CD4-positive, alpha-beta T cell treated with Interleukin-12 subunit alpha and Interleukin-12 subunit beta, for 1 hour (primary cell): ENCODE measurements around the gene SH3PXD2B.

Experiments
- DNase-seq: peaks from one replicate; pipeline ENCODE4 v3.0.0-alpha.2; 2020

The SH3PXD2B gene

GRCh38 chr5:172452398-172453205, 1.7 kb downstream of the SH3PXD2B start:
- no peak for DNase-seq

DNA sequence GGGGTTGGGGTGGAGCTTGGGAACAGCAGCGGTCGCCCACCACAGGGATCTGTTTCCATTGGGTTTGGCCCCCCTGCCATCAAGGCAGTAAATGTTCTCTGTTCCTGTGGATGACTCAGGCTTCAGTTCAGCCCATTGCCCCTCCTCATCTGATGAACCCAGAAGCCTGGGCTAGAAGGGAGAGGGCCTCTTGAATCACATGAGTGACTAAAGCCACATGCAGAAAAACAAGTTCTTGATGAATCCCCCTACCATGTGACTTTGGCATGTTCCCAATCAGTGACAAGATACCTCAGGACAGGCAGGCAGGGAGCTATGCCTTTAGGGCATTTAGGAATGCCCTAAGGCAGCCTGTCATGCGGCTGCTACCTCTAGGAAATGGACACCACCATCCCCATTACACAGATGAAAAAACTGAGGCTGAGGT, 2.5 kb downstream of the SH3PXD2B start:
- DNase-seq: no peak

- DNase-seq: peak; percentile 39
These were observed 3.2 kb downstream of the SH3PXD2B start for GRCh38 chr5:172450861-172451695.

DNA sequence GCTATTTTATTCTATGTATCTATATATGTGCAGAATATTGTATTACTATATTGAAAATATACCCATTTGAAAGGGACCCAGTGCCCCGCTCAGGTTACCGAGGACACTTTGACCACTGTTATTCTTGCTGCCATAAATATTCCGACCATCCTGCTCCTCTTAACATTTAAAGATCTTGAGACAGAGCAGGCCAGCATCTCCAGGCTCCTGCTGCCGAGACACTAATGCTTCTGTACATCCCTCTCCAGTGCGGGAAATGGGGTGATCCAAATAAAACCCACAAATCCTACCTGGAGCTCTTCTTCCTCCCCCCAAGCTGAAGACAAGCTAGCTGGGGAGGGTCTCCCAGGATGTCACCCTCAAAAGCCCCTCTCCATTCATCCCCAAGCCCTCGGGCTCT, 3.9 kb downstream of the SH3PXD2B start:
- DNase-seq: no peak

GRCh38 chr5:172448999-172449398, 5.3 kb downstream of the SH3PXD2B start:
- DNase-seq: no peak

- DNase-seq: no peak
These were observed 6.5 kb downstream of the SH3PXD2B start for GRCh38 chr5:172447646-172448365.

DNA sequence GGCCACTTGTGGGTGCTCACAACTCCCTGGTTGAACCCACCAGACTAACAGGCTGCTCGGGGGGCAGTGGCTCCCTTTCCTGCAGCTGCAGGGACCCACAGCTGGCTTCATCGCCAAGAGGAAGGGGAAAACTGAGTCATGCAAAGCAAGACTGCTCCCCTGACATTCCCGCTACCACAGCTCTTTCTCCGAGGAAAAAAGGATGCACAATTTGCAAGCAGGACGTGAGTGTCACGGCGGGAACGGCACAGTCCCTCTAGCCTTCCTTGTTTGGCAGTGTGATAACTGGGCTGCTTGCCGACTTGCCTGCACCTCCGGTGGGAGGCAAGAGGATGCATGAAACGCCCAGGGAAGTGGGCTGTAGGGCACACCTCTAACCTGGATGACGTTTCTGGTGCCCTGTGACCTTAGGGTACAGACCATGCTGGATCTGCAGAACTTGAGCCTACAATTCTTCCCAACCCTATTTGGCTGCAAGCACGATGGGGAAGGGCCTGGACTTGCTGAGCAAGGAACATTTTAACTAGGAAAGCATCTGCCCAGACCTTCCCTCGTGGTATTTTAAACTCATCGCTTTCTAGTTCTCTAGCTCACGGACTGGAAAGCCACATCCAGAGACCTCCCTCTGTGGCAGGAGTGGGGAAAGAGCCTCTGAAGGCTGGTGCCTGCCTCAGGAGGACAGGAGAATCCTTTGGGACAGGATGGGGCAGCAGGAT, 7.8 kb downstream of the SH3PXD2B start:
- DNase-seq: no peak

- DNase-seq: no peak
These were observed 8.5 kb downstream of the SH3PXD2B start for GRCh38 chr5:172445866-172446265.

GRCh38 chr5:172444626-172445365, 9.5 kb downstream of the SH3PXD2B start:
- DNase-seq: no peak

DNA sequence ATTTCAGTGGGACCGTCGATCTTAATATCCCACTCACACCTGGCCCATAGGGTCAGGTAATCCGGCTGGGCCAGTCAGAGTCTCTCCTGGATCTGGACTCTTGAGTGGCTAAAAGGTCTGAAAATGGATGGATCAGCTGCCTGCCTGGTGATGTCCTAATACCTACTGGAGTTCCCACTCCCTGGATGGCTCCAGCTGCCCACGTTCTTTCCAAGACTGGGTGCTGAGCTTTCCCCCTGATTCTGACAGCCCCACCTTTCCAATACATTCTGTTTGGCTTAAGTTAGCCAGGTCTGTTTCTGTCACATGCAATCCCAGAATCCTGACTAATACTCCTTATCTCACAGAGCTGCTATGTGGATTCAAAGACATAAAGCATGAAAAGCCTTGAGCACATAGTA, 10.2 kb downstream of the SH3PXD2B start:
- no peak for DNase-seq

GRCh38 chr5:172443441-172444109, 10.8 kb downstream of the SH3PXD2B start:
- DNase-seq: no peak

GRCh38 chr5:172442592-172442991, 11.7 kb downstream of the SH3PXD2B start:
- DNase-seq: no peak

GRCh38 chr5:172441262-172441751, 13.0 kb downstream of the SH3PXD2B start:
- DNase-seq: no peak

DNA sequence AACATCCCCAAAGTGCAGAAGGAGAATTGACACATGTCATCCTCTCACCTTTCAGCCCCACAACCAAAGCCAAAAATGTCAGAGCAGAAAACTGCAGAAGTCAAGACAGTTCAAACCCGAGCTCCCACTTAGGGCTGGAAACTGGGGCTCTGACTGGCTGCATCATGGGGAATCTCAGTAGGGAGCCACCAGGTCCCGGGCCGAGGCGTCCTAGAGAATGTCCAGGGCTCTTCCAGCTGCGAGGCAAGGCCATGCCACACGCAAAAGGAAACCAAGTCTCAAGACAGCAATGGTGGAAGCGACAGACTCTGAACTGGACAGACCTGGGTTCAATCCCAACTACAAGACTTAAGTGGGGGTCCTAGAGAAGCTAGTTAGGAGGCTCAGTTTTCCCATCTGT, 13.8 kb downstream of the SH3PXD2B start:
- no peak for DNase-seq

DNA sequence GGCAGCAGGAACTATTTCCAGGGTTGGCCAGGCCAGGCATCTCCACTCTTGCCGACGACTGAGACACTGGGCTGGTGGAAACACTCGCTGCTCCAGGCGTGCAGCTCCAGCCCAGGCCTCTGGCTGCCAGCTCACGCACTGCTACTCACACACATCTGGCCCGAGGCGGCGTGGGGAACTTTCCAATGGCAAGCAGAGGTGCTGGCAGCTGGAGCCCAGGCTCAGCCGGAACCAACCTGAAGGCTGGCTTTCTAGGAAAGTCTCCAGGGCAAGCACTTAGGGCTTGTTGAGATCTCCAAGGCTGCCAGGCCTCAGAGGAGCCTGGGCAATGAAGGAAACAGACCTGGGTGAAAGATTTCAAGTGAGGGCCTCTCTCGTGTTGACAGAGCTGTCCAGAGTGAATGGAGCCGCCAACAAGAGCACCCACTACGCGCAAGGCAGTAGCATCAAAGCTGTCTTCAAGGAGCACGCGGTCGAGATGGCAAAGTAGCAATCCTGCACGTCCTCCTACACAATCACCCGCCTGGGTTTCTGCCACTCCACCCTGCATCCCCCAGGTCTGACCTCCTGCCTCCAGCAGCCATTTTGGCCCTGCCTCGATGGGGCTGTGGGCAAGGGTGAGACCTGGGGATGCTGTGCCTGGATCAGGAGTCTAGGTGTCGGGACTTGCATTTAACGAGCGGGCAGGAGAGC, 14.4 kb downstream of the SH3PXD2B start:
- no peak for DNase-seq

GRCh38 chr5:172438319-172438668, 16.0 kb downstream of the SH3PXD2B start:
- no peak for DNase-seq

DNA sequence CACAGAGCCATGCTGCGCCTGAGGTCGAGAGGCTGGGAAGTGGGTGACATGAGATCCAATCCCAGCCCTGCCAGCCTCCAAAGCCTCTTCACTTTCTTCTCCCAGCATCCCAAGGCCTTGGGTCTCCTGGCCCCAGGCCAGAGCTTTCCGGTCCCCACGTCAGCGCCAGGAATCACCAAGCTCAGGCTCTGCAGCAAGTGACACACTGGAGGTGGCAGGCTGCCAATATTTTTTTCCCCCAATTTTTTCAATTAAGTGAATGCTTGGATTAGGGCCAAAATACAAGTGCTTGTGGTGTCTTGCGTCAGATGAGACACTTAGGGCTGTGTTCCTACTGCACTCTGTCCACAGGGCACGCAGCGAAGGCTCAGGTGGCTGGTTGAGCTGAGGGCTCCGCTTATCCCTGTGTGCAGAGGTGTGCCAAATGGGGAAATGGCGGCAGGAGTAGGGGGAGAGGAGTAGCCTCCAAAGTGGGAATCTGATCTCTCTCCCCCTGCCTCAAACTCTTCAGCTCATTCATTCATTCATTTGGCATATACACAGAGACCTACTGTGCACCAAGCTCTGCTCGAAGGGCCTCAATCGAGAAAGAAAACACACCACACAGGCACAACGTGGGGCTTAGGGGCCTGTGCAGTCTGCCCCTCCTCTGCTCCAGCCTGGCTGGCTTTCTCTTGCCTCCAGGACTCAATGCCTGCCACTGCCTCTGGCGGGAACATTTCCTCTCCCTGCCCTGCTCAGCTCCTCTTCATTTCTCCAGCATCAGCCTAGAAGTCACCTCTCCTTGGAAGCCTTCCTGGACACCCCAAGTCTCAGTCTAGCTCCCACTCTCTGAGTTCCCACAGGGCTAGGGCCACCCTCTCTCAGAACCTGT, 16.6 kb downstream of the SH3PXD2B start:
- no peak for DNase-seq

- DNase-seq: no peak
These were observed 17.4 kb downstream of the SH3PXD2B start for GRCh38 chr5:172436879-172437369.

GRCh38 chr5:172436078-172436878, 18.0 kb downstream of the SH3PXD2B start:
- no peak for DNase-seq
